ENCODE results near the gene TRIM3. TPM values are rescaled to one million over a fixed set of nuclear protein-coding genes. Genes with fewer than 3 reads are reported as not detected.

Gene TRIM3
- total RNA-seq, 1 experiment from 2014 or later, result 14.4 TPM

- Histone ChIP-seq H2BK15ac (ENCODE audit: low read depth, low read length) (no peak overlapping the region), H3T11ph (ENCODE audit: low read length) (no peak overlapping the region), H4K91ac (ENCODE audit: insufficient read length, low read depth, low read length) (no peak overlapping the region), H3K4me1 (ENCODE audit: insufficient read depth, low read length) (no peaks in the 10 kb centered on the region), H4K20me1 (ENCODE audit: control insufficient read depth, insufficient read depth, insufficient read length) (no peaks in the 10 kb centered on the region), H3K23me2 (ENCODE audit: insufficient read length, low read depth, low read length, poor library complexity, severe bottlenecking) (peaks cover 8% of the 10 kb centered on the region), H3K4me2 (ENCODE audit: insufficient read depth, insufficient read length, low read length) (no peak overlapping the region), H2BK20ac (ENCODE audit: low read depth, low read length, poor library complexity, severe bottlenecking) (no peak overlapping the region), H2BK5ac (ENCODE audit: insufficient read length, low read length) (no peak overlapping the region), H3K79me2 (ENCODE audit: insufficient read depth, low read length) (peaks cover 10% of the 10 kb centered on the region; the same call in 1 of the 2 replicates), H3K18ac (ENCODE audit: insufficient read length, low read depth, low read length) (no peak overlapping the region), H3K79me1 (ENCODE audit: insufficient read depth, low read depth, low read length, poor library complexity, severe bottlenecking) (peaks cover 12% of the 10 kb centered on the region), H3K27ac (ENCODE audit: insufficient read length, low read depth, low read length) (no peak overlapping the region), H2BK12ac (ENCODE audit: insufficient read length, low read depth, low read length) (no peak overlapping the region), H3K9me3 (ENCODE audit: control insufficient read depth, low read depth, low read length) (no peaks in the 10 kb centered on the region), H3K23ac (ENCODE audit: insufficient read length, low read depth, low read length) (no peak overlapping the region), H3K4ac (ENCODE audit: low read depth, low read length) (no peak overlapping the region), H3K9ac (ENCODE audit: extremely low read depth, insufficient read length, low read length) (no peak overlapping the region), H2AFZ (ENCODE audit: low read length) (no peak overlapping the region), H2BK120ac (ENCODE audit: low read depth, low read length, poor library complexity, severe bottlenecking) (no peak overlapping the region), H4K8ac (replicated peaks; ENCODE audit: insufficient read length, low read depth, low read length) (no peak overlapping the region), H2AK5ac (ENCODE audit: insufficient read length, low read length) (no peak overlapping the region), H4K5ac (ENCODE audit: insufficient read length, low read depth, low read length) (no peak overlapping the region), H3K27me3 (ENCODE audit: insufficient read depth, low read length) (no peaks in the 10 kb centered on the region), H3K14ac (ENCODE audit: insufficient read depth, low read length) (no peak overlapping the region), H3K56ac (ENCODE audit: insufficient read length, low read depth, low read length) (no peak overlapping the region)
- no peak overlapping the region for H3K4me3 Mint-ChIP-seq
- H3K36me3 Mint-ChIP-seq (ENCODE audit: insufficient read depth in 1 of 3, low read depth in 3 of 3), result peaks cover 14 to 19% (median 15%) of the 10 kb centered on the region in 3 experiments; a peak in 6 of 7 replicates
- WGBS (ENCODE audit: extremely low coverage, insufficient read length, low lambda C conversion rate), result 100% methylated on average over 2 of the region's 3 CpGs
- H3K27me3 Mint-ChIP-seq (ENCODE audit: low read depth), result no peaks in the 10 kb centered on the region; the same call in 1 of the 2 replicates
- no peak overlapping the region for H3K27ac Mint-ChIP-seq
- TF ChIP-seq CTCF (conservative IDR thresholded peaks at IDR 0.05), result no peak
- no peak for DNase-seq
- peaks cover 6 to 7% of the 10 kb centered on the region in 2 experiments for H3K4me1 Mint-ChIP-seq
- no peaks in the 10 kb centered on the region for H3K9me3 Mint-ChIP-seq
Observed at GRCh38 chr11:6485661-6486060, 11.9 kb upstream of the TRIM3 start.

Measured in H9 (cell line).